HepG2 (cell line): Measurements from ENCODE around the gene PTRHD1. TPM values are rescaled to one million over a fixed set of nuclear protein-coding genes. Genes with fewer than 3 reads are reported as not detected.

Experiments used
- ATAC-seq: fragments of 200-7000 bp; cut with Tn5 transposase; 3 replicates; pipeline ENCODE4 v1.9.1; 2020; ENCODE audit warnings: mild to moderate bottlenecking, moderate library complexity
- BruUV-seq: library from RNA; stranded (reverse); fragments of 400-500 nt; replicated peaks from 2 replicates; lab custom pipeline; 2021; lab: Mats Ljungman, UMichigan
- CTCF ChIA-PET: fragments of 300-600 bp; formaldehyde crosslinking; extraction: SDS; loops from one replicate; lab custom pipeline; 2021; ENCODE audit warnings: low total read pairs, inconsistent platforms, low intra/inter-chr PET ratio; lab: Yijun Ruan, JAX
- POLR2A ChIA-PET: fragments of 350-600 bp; sonication (Branson Sonifier 250); formaldehyde crosslinking; loops from one replicate; lab custom pipeline; 2020; ENCODE audit warnings: antibody characterized with exemption, inconsistent platforms; lab: Yijun Ruan, JAX
- DNase-seq: peaks from one replicate; pipeline ENCODE4 v3.0.0-alpha.2; 2015; ENCODE audit warnings: low spot score
- FAIRE-seq: peaks from 3 replicates; lab custom pipeline; 2011; peaks lifted over from hg19 to GRCh38; lab: Jason Lieb, UNC
- H2AFZ ChIP-seq: one replicate; pipeline ENCODE4 v1.6.1; 2011; ENCODE audit warnings: low read length, inconsistent platforms
- H3K27ac ChIP-seq: fragments of 300-600 bp; 3 replicates; pipeline ENCODE4 v1.8.0; 2011; ENCODE audit warnings: mixed run types, mild to moderate bottlenecking, mixed read lengths, low read length, inconsistent platforms; ENCODE audit not compliant: insufficient read depth; ENCODE audit errors: extremely low read length
- H3K27me3 ChIP-seq, 2 experiments: fragments of 200-600 bp in 1 of 2; 2 replicates in 1 of 2; 3 replicates in 1 of 2; pipeline versions ENCODE4 v1.6.0 to v1.8.0; 2011; ENCODE audit warnings: low read length in 2 of 2, mild to moderate bottlenecking in 2 of 2, moderate library complexity in 2 of 2, inconsistent platforms in 1 of 2; ENCODE audit not compliant: insufficient read depth in 2 of 2, control insufficient read depth in 1 of 2
- H3K36me3 ChIP-seq, 2 experiments: fragments of 200-600 bp in 1 of 2; replicated peaks in 1 of 2; 2 replicates in 1 of 2; 3 replicates in 1 of 2; pipeline versions ENCODE4 v1.5.1 to v1.8.0; 2011; ENCODE audit warnings: low read length in 2 of 2, inconsistent platforms in 1 of 2; ENCODE audit not compliant: insufficient read depth in 2 of 2, control insufficient read depth in 1 of 2
- H3K4me1 ChIP-seq: 2 replicates; pipeline ENCODE4 v1.5.1; 2012; ENCODE audit warnings: low read length, inconsistent platforms; ENCODE audit not compliant: insufficient read depth
- H3K4me2 ChIP-seq: 2 replicates; pipeline ENCODE4 v1.6.0; 2011; ENCODE audit warnings: low read depth, low read length, inconsistent platforms
- H3K4me3 ChIP-seq, 3 experiments: fragments of 200-600 bp in 1 of 3; sonication (generic), shearing (Covaris generic) in 1 of 3; replicated peaks in 1 of 3; 2 replicates each; pipeline ENCODE4 v1.5.1; 2011 to 2016; ENCODE audit warnings: low read length in 3 of 3, inconsistent platforms in 2 of 3, low read depth in 2 of 3, mild to moderate bottlenecking in 2 of 3, control low read depth in 1 of 3, mixed read lengths in 1 of 3; ENCODE audit not compliant: insufficient read depth in 1 of 3
- H3K79me2 ChIP-seq: one replicate; pipeline ENCODE4 v1.6.1; 2011; ENCODE audit warnings: low read length, inconsistent platforms; ENCODE audit not compliant: insufficient read depth
- H3K9ac ChIP-seq: 2 replicates; pipeline ENCODE4 v1.6.0; 2011; ENCODE audit warnings: mild to moderate bottlenecking, low read depth, low read length, inconsistent platforms; ENCODE audit not compliant: insufficient read depth
- H3K9me3 ChIP-seq: 2 replicates; pipeline ENCODE4 v1.5.1; 2012; ENCODE audit warnings: mild to moderate bottlenecking, low read length
- H4K20me1 ChIP-seq: 2 replicates; pipeline ENCODE4 v1.6.0; 2011; ENCODE audit warnings: inconsistent platforms, mild to moderate bottlenecking, low read length, moderate library complexity; ENCODE audit not compliant: insufficient read depth
- CBX1 ChIP-seq: IDR thresholded peaks from one replicate; pipeline ENCODE4 v1.6.1; 2016; ENCODE audit warnings: antibody characterized with exemption, low read depth
- GABPA ChIP-seq, 2 experiments: IDR thresholded peaks; 2 replicates each; pipeline ENCODE4 v1.6.1; 2011 to 2016; ENCODE audit warnings: low read depth in 2 of 2, low read length in 1 of 2, missing biosample characterization in 1 of 2, missing genetic modification characterization in 1 of 2
- IRF1 ChIP-seq: sonication (generic); formaldehyde crosslinking; IDR thresholded peaks from 2 replicates; pipeline ENCODE4 v1.4.0; 2020; ENCODE audit warnings: low read depth, mild to moderate bottlenecking, missing genetic modification reagents
- NR0B2 ChIP-seq: sonication (generic); formaldehyde crosslinking; IDR thresholded peaks from 2 replicates; pipeline ENCODE4 v1.4.0; 2020; ENCODE audit warnings: mild to moderate bottlenecking, missing genetic modification reagents
- RORA ChIP-seq: sonication (generic); formaldehyde crosslinking; IDR thresholded peaks from 2 replicates; pipeline ENCODE4 v1.5.0; 2020; ENCODE audit warnings: mild to moderate bottlenecking, missing genetic modification reagents, moderate library complexity
- TOPORS ChIP-seq: sonication (generic); formaldehyde crosslinking; IDR thresholded peaks from 2 replicates; pipeline ENCODE4 v1.8.0; 2023; ENCODE audit warnings: mild to moderate bottlenecking, missing genetic modification reagents
- ZNF430 ChIP-seq: sonication (generic); formaldehyde crosslinking; IDR thresholded peaks from 2 replicates; pipeline ENCODE4 v1.9.0; 2021; ENCODE audit warnings: mild to moderate bottlenecking, missing genetic modification reagents
- WGBS: methylation state at CpG from one replicate; pipeline ENCODE4 v1.1.6; 2017; ENCODE audit warnings: low lambda C conversion rate; 5-methylcytosine and 5-hydroxymethylcytosine counted together
- in situ Hi-C: cut with HindIII; loops from 2 replicates; pipeline ENCODE4 v1.10.0; 2017; ENCODE audit warnings: low pct_unique_long_range_greater_than_20kb; ENCODE audit not compliant: extremely low pct_ligation_motif_present
- intact Hi-C: fragments of 100-400 bp; cut with micrococcal nuclease; formaldehyde crosslinking; loops from one replicate; pipeline ENCODE4 v1.10.0; 2022; ENCODE audit not compliant: unreplicated experiment
- polyA plus RNA-seq, 8 experiments: library from polyadenylated mRNA; depleted of rRNA in 3 of 8; stranded (reverse) in 7 of 8; unstranded in 1 of 8; fragments of >200 nt; fragmentation: Illumina TruSeq in 4 of 8; extraction: Trizol in 4 of 8; gene quantifications; 2 replicates each; pipeline versions ENCODE4 v1.2.1 to v1.2.3, GENCODE V29; 2011 to 2016; ENCODE audit warnings: low read depth in 4 of 8, missing spikeins in 1 of 8, mixed read lengths in 1 of 8; ENCODE audit not compliant: insufficient read depth in 1 of 8
- total RNA-seq, 5 experiments: library from RNA; depleted of rRNA; stranded (reverse); fragments of >200 nt; fragmentation: Illumina TruSeq; extraction: Trizol; gene quantifications; 2 replicates each; pipeline ENCODE4 v1.2.3, GENCODE V29; 2016; ENCODE audit warnings: low read depth in 1 of 5
- TF ChIP-seq, protein P1 (sequence below): sonication (generic); formaldehyde crosslinking; IDR thresholded peaks from 2 replicates; pipeline ENCODE4 v1.5.0; 2020; ENCODE audit warnings: mild to moderate bottlenecking, missing genetic modification reagents, borderline replicate concordance
- TF ChIP-seq, protein P2 (sequence below): sonication (generic); formaldehyde crosslinking; IDR thresholded peaks from 2 replicates; pipeline ENCODE4 v1.4.0; 2020; ENCODE audit warnings: missing genetic modification reagents
- TF ChIP-seq, protein P3 (sequence below): sonication (generic); formaldehyde crosslinking; IDR thresholded peaks from 2 replicates; pipeline ENCODE4 v1.9.0; 2022; ENCODE audit warnings: missing genetic modification reagents, mild to moderate bottlenecking, borderline replicate concordance

PTRHD1 gene
- total and polyA plus RNA-seq, 2 of the 13 experiments (the other 11 are each of a cell fraction or from before 2014, with no cell fraction given) = 72.6 to 90.8 TPM

DNA sequence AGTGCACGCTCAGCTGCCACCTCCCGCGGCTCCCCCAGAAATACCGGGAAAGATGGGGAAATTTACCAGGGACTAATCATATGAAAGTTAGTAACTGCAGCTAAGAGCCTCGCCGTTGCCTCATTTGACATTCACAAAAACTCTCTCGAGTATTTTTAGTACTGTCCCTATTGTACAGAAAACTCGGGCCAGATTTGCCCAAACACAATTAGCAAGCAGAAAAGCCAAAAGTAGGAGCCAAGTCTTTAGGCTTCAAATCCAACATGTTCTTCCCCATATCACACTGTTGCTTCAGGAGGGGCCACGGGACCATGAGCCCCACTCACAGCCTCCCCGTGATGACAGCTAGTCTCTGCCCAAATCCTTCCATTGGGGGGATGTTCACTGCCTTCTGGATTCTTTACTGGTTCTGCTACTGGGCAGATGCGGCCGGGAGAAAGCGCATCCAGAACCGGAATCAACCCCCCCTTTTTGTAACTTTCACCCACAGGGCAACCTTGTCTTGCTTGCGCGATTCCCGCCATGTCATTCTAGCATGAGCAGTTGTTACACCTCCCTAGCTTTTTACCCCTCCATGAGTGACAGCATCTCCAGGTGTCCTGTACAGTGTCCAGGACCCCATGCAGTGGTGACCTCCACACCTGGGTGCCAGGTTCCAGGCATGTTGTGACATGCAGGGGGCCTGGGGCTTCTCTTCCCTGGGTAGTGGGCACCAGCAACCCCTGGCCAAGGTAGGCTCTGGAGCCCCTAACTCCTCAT lies 35.2 kb upstream of the PTRHD1 start:
- no peak for FAIRE-seq
- no TSS peak for BruUV-seq

More for the DNA sequence above, 35.2 kb upstream of the PTRHD1 start:
- no peaks in the 10 kb centered on the region for H4K20me1 ChIP-seq
- TF ChIP-seq, protein P1, sequence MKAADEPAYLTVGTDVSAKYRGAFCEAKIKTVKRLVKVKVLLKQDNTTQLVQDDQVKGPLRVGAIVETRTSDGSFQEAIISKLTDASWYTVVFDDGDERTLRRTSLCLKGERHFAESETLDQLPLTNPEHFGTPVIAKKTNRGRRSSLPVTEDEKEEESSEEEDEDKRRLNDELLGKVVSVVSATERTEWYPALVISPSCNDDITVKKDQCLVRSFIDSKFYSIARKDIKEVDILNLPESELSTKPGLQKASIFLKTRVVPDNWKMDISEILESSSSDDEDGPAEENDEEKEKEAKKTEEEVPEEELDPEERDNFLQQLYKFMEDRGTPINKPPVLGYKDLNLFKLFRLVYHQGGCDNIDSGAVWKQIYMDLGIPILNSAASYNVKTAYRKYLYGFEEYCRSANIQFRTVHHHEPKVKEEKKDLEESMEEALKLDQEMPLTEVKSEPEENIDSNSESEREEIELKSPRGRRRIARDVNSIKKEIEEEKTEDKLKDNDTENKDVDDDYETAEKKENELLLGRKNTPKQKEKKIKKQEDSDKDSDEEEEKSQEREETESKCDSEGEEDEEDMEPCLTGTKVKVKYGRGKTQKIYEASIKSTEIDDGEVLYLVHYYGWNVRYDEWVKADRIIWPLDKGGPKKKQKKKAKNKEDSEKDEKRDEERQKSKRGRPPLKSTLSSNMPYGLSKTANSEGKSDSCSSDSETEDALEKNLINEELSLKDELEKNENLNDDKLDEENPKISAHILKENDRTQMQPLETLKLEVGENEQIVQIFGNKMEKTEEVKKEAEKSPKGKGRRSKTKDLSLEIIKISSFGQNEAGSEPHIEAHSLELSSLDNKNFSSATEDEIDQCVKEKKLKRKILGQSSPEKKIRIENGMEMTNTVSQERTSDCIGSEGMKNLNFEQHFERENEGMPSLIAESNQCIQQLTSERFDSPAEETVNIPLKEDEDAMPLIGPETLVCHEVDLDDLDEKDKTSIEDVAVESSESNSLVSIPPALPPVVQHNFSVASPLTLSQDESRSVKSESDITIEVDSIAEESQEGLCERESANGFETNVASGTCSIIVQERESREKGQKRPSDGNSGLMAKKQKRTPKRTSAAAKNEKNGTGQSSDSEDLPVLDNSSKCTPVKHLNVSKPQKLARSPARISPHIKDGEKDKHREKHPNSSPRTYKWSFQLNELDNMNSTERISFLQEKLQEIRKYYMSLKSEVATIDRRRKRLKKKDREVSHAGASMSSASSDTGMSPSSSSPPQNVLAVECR (CRISPR knock-in tag) = no peak
- TF ChIP-seq RORA (CRISPR knock-in tag) (no peak), CBX1 (no peak), NR0B2 (CRISPR knock-in tag) (0 out of 2 replicates have a peak, but pooled peaks have one; percentile 4), ZNF430 (CRISPR knock-in tag) (no peak), TOPORS (CRISPR knock-in tag) (no peak), GABPA (IDR thresholded peaks at IDR 0.05; ENCODE audit: low read depth, low read length) (no peak), GABPA (CRISPR knock-in tag; IDR thresholded peaks at IDR 0.05; ENCODE audit: low read depth) (no peak), IRF1 (CRISPR knock-in tag) (no peak)
- TF ChIP-seq, protein P2, sequence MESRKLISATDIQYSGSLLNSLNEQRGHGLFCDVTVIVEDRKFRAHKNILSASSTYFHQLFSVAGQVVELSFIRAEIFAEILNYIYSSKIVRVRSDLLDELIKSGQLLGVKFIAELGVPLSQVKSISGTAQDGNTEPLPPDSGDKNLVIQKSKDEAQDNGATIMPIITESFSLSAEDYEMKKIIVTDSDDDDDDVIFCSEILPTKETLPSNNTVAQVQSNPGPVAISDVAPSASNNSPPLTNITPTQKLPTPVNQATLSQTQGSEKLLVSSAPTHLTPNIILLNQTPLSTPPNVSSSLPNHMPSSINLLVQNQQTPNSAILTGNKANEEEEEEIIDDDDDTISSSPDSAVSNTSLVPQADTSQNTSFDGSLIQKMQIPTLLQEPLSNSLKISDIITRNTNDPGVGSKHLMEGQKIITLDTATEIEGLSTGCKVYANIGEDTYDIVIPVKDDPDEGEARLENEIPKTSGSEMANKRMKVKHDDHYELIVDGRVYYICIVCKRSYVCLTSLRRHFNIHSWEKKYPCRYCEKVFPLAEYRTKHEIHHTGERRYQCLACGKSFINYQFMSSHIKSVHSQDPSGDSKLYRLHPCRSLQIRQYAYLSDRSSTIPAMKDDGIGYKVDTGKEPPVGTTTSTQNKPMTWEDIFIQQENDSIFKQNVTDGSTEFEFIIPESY (CRISPR knock-in tag) = 0 out of 2 replicates have a peak, but pooled peaks have one; percentile 16
- TF ChIP-seq, protein P3, sequence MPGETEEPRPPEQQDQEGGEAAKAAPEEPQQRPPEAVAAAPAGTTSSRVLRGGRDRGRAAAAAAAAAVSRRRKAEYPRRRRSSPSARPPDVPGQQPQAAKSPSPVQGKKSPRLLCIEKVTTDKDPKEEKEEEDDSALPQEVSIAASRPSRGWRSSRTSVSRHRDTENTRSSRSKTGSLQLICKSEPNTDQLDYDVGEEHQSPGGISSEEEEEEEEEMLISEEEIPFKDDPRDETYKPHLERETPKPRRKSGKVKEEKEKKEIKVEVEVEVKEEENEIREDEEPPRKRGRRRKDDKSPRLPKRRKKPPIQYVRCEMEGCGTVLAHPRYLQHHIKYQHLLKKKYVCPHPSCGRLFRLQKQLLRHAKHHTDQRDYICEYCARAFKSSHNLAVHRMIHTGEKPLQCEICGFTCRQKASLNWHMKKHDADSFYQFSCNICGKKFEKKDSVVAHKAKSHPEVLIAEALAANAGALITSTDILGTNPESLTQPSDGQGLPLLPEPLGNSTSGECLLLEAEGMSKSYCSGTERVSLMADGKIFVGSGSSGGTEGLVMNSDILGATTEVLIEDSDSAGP (CRISPR knock-in tag) = no peak
- TF ChIP-seq, all 625 proteins: peak for 2
- Histone ChIP-seq H3K79me2 (no peaks in the 10 kb centered on the region), H3K9ac (no peak overlapping the region), H3K27me3 (peaks cover 7 to 21% of the 10 kb centered on the region in 2 experiments; a peak in 3 of 5 replicates), H3K9me3 (no peaks in the 10 kb centered on the region), H3K4me2 (peak overlapping the region; percentile 98), H3K4me1 (peaks cover 23% of the 10 kb centered on the region), H3K4me3 (peak overlapping the region; percentile 20 to 73 (median 20); a peak in 5 of 6 replicates), H3K36me3 (peaks cover 0 to 1% of the 10 kb centered on the region in 2 experiments; a peak in 1 of 5 replicates), H2AFZ (no peak overlapping the region), H3K27ac (no peak overlapping the region)
- in situ Hi-C loops = loop anchor here (5.0 kb wide), 2 partner anchors 216 to 426 kb away; no protein-coding TSS in a partner anchor
- ChIA-PET POLR2A (interaction anchor here (0.9 to 1.5 kb wide), 3 partner anchors 19 to 429 kb away, joined by 3 to 10 read pairs (median 3); partner anchors contain the start of genes CENPO and PTRHD1), CTCF (interaction anchor here (0.7 to 3.5 kb wide), 4 partner anchors 36 to 418 kb away, joined by 6 to 43 read pairs (median 20); partner anchors contain the start of genes CENPO and PTRHD1)
- ATAC-seq (no peak), DNase-seq (no peak)
- intact Hi-C loops = no loop called here
- WGBS = 47% methylated on average over 17 of the region's 17 CpGs
